NOMO-1 (cell line): ENCODE data around the gene ZNF302.
"Not testable (repeated sequence)": the region's sequence is repeated elsewhere in the genome, so short reads cannot be mapped to it uniquely, and the experiment has no call there.

Source experiments
- DNase-seq, 2 experiments: peaks; one replicate each; lab custom pipeline; 2025; ENCODE audit not compliant: unreplicated experiment in 2 of 2; lab: John Stamatoyannopoulos, UW

Gene ZNF302

DNA sequence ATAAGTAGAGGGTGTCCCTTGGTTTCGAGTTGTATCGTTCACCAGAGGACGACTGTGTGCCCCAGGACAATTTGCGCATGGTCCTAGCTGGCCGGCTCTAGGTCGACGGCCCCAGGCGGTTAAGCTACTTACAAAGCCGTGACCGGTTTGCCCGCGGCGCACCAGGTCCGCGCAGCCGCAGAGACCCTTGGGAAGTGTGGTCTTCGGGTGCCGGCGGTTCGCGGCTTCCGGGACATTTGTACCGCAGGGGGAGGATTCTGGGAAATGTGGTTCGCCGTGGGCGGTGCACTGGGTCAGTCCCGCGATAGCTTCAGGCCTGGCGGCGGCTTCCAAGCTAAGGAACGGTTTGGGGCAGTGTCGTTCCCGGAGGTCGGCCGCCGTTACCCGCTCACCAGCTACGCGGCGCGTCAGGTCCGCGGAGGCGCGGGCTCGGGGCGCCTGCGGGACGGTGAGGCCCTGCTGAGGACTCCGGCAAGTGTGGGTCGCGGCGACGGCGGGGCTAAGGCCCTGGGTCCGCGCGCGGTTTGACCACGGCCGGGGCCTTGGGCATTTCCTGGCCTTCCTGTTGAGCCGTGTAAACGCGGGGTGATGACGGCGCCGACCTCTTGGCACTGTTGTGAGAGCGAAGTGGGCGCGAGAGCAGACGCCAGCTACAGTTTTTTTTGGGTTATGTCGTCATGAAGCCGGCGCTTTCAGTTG lies at the start of gene ZNF302:
Gene ZNF302 (plus strand): TSS at position 293 of the 699 bp plus-strand sequence. CDS start 1,127 bp downstream, outside the sequence.
- DNase-seq: peak; percentile 95

DNA sequence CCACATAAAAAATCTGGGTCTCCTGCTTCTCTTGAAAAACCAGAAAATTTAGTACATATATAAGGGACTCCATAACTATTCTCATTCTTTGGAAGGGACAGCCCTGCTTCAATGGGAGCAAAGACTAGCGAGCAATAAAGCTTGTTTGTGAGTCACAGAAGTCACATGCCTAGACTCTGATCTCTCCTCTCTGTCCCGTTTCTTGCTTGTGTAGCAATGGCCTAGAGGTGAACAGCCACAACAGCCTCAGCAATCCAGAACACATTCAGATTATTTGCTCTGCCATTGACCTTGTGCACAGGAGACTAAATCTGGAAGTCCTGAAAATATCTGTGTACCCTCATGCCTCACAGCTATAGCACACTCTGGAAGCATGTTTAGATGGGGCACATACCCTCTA lies 43.7 kb upstream of the ZNF302 start:
- DNase-seq: no peak

DNA sequence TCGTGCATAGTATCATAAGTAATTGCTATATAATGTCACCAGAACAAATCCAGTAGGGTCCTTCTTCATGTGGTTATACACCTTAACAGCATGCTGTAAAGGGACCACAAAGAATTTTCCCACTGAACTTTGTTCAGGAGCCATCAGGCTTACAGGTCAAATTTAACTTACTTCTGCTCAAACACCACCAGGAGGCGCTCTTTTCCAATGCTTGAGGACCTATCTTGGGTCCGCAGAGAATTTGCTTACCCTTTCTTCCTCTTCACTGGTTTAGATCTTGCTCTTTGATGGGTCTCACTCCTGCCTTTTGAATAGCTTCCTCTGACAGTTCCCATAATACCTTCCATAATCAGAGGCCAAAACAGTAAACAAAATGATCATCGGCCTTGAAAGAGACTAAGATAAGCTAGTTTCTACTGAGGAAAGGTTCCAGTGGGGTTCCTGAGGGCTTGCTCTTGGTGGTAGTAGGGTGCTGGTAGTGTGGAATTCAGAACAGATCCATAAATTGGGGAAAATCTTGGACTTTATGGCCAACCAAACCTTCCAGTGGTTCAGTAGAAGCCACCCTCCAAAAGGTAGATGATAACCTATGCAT lies 37.9 kb upstream of the ZNF302 start:
- peak; percentile 42 to 61 for DNase-seq

DNA sequence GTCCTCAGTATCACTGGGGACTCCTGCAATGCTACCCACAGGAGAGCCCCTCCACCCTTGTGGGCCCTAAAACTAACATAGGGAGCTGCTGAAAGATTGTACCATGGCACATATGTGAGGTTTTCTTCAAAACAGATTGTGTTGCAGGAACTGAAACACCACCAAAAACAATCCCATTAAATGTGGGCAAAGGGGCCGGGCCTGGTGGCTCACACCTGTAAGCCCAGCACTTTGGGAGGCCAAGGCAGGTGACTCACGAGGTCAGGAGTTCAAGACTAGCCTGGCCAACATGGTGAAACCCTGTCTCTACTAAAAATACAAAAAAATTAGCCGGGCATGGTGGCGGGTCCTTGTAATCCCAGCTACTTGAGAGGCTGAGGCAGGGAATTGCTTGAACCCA lies 35.2 kb upstream of the ZNF302 start:
- DNase-seq: no peak

DNA sequence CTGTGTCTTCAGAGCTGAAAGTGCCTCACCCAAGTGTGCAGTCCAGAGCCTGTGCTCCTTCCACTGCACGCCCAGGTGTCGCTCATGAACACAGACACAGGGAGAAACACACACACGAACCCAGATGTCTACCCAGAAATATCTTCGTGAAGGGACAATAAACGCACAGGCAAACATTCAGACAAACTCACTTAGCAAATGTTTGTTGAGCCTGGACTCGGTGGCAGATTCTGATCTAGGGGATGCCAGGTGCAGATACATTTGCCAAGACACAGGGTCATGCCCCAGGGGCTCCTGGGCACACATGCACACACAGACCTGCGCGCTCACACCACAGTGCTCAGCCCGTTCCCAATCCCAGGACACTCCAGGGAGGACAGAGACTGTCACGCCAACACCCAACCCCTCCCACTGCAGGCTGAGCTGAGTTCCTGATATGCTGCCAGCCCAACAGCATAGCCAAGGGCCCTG lies 32.5 kb upstream of the ZNF302 start:
- no peak for DNase-seq

DNA sequence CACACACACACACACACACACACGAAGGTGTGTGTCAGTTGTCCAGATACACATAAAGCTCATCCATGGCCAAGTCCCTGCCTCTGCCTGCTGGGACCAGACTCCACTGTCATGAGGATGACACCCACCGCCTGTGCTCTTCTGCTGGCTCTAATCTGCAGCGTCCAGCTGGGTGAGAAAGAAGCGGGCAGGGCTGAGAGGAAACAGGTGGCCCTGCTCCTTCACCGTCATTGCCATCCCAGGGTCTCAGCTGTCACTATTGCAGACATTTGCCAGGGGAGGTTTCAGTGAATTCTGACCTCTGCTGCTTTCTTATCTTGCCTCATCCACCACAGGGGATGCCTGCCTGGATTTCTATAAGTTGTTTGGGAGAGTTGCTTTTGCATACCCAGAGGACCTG lies 31.9 kb upstream of the ZNF302 start:
- DNase-seq: no peak

DNA sequence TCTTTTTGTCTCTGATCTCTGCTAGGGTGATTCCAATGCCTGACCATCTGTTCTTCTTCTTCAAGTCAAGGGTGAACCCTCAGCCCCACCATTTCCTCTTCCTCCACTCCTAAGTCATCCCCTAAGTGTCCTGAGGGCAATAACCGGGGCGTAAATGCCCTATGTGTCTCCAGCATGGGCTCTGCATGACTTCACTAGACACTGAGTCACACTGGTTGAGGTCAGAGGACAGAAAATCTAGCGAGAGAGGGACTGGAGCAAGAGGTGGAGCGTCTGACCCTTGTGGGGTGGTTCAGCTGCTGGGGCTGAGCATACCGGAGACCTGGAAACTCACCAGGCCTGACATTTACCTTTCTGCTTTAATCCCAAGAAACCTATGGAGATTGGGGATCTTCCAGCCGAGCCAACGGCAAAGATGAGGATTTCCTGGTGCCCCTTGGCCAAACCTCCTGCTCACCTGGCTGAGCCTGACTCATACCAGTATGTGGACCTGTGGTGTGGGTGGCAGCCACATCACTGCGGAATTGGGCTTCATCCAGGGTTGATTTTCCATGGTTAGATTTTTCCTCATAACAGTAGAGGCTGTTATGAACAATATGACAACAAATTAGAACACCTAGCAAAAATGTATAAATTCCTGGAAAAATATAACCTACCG lies 27.5 kb upstream of the ZNF302 start:
- no peak for DNase-seq

DNA sequence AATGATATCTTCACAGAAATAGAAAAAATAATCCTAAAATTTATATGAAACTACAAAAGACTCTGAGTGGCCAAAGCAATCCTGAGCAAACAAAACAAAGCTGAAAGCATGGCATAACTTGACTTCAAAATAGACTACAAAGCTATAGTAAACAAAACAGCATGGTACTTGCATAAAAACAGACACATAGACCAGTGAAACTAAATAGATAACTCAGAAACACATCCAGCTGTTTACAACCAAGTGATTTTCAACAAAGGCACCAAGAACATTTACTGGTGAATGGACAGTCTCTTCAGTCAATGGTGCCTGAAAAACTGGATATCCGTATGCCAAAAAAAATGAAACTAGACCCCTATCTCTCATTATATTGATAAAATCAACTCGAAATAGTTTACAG lies 25.7 kb upstream of the ZNF302 start:
- no peak for DNase-seq

DNA sequence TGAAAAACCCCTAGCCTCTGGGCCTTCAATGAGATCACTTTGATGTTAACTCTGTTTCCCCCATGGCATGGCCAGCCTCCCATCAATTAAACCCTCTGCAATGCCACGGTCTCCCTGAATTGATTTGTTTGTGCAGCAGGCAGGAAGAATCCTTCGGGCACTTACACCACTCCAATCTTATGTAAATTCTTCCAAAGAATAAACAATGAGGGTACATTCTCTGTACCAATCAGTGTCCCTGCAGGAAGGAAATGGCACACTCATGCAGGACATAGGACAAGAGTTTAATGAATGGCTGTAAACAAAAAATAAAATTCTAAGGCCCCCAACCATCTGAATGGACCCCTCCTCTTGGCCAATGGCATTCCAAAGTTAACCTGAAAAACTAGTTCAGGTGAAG lies 22.7 kb upstream of the ZNF302 start:
- DNase-seq: no peak

DNA sequence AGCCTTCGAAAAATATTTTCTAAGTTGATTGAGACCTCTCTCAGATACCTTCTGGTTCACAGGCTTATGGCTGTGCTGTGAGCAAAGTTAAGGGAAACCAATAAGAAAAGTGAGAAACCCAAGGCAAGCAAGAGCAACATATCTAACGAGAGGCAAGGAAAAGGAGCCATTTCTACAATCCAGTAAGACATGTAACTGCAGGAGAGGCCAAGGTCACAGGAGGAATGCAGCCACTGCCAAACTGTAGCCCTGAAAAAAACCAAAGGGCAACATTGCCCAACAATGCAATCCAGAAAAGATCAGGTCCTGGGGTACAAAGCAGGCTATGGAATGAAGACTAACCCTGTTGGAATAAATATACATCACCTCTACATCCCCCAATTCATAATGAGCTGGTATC lies 21.8 kb upstream of the ZNF302 start:
- no peak for DNase-seq

DNA sequence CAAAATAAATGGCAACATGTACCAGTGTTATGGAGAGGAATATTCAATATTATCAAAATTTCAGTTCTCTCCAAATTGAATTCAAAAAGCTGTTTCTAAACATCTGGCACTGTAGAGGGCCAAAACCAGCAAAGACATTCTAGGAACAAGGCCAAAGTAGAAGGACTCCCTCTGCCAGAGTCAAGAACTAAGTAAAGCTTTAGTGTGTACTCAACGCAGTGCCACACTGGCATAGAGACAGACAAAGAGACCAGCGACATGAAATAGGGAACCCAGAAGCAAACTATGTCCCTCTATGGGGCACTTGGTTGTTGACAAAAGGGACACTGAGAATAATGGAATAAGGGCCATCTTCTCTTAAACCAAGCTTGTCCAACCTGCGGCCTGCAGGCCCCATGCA lies 16.1 kb upstream of the ZNF302 start:
- no peak for DNase-seq

DNA sequence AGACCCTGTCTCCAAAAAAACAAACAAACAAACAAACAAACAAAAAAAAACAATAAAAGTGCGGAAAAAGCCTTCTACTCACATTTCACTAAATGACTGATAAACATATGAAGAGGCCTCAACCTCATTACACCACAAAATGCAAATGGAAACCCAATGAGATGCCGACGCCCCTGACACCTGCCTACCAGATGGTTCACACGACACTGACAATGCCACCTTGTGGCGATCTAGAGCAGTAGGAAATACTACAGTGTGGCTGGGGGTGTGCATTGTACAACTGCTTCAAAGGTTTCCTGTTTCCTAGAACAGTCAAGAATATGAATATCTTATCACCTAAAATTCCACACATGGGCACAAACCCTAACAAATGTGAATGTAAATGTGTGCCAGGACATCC lies 14.6 kb upstream of the ZNF302 start:
- no peak for DNase-seq

DNA sequence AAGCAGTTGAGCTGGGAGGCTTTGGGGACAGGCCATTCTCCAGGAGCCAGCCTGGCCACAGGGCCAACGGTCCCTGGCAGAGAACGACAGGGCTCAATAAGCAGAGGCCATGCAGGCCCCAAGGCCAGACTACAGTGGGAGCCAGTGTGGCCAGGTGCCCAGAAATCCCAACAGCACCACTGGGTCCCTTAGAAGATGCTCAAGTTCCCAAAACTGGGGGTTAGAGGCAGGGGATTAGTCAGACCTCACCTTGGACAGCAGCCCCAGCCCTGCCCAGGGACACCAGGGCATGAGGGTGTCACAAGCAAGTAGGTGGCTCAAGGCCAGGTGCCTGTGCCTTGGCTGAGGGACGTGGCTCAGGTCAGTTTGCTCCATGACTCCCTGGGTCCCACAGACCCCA lies 13.3 kb upstream of the ZNF302 start:
- no peak for DNase-seq

DNA sequence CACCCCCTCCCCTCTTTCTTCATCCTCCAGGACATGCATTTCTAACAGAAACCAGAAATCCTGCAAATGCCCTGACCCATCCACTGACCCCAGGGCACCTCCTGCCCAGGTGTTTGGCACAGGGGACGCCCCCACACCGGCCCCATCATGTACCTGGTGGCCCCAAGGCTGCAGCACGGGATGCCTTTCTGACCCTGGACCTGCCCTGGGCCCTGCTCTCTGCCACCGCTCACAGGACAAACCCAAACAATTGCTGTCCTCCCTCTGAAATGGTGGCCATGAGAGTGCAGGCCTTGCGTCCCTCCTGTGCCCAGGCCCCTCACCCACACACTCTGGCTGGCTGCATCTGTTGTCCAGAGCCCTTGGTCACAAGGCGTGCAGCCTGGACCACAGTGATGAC lies 12.6 kb upstream of the ZNF302 start:
- DNase-seq: no peak

DNA sequence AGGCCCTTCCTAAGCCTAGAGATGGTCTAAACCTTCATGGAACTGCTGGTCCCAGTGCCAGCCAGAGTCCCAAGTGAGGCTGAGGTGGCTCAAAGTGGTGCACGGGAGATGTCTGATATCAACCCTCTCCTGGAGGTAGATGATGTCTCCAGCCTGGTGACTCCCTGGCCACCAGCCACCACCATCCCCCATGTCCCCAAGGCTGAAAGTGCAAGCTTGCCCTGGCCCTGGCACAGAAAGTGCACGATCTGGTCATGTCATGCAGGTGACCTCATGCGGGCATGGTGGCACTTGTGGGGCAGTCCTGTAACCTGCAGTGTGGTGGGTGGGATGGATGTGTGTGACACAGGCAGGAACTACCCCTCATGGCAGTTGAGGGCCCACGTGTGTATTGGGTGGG lies 12.2 kb upstream of the ZNF302 start:
- not testable (repeated sequence) for DNase-seq

DNA sequence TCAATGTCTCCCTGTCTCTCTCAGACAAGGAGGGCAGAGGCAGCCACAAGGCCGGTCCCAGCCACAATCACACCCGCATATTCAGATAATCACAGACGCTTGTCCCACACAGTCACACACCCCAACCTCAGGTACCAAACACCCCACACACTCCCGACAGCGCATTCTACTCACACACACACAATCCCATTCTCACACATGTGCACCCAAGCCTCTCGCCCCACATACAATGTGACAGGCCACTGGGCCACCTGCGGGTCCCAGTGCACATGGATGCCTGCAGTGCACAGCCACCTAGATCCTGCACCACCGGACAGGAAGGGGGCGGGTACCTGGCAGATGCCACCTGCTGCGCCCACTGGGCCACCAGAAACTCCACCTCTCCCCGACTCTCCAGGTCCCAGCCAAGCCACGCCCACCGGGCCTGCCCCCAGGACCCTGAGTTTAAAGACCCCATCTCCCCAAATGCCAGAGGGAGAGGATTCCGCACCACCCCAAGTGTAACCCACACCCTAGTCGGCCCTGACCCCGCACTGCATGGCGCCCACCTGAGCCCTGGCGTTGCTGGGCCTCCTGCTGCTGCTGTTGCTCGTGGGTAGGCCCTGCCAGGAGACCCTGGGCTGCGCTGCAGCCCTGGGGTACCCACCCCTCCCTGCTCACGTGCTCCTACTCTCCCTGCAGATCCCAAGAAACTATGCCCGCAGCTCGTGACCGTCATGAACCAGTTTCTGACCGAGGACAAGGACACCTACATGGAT lies 11.1 kb upstream of the ZNF302 start:
- no peak for DNase-seq

DNA sequence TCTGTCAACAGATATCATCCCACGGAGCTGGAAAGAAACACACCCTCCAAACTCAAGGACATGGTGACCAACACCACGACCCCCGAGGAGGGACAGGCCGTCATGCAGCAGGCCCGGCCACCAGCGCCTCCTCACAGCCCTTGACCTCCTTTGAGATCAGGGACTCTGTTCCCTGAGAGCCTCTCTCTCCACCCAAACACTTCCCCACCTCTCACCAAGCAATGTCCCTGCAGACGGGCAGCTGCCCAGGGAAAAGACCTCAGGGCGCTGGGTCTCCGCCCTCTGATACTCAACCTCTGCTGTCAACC lies 10.6 kb upstream of the ZNF302 start:
- DNase-seq: no peak

DNA sequence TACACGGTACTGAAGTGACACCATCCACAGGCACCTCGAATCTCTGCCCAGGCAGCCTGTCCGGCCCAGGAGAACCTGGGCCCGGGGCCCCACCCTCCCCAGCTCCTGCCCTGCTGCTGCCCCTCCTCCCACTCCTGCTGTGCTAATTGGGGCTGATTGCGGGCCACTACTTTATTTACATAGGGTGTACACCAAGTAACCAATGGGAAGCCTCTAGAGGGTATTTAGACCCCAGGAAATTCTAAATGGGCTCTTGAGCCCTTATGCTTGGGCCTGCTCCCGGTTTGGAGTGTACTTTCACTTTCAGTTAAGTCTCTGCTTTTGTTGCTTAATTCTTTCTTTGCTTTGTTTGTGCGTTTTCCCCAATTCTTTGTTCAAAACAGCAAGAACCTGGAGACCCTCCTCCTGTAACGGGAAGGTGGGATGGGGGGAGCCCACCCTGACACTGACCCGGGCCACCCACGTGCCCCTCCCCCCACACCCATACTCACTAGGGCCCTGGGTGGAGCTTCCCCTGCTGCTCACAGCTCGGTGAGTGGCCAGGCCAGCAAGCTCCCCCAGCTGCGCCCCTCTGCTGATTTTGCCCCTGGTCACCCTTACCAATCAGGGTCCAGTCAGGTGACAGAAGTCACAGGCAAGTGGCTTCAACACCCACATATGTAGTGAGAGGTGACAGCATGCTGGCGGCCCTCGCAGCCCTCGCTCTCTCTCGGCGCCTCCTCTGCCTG lies 10.0 kb upstream of the ZNF302 start:
- DNase-seq: no peak

DNA sequence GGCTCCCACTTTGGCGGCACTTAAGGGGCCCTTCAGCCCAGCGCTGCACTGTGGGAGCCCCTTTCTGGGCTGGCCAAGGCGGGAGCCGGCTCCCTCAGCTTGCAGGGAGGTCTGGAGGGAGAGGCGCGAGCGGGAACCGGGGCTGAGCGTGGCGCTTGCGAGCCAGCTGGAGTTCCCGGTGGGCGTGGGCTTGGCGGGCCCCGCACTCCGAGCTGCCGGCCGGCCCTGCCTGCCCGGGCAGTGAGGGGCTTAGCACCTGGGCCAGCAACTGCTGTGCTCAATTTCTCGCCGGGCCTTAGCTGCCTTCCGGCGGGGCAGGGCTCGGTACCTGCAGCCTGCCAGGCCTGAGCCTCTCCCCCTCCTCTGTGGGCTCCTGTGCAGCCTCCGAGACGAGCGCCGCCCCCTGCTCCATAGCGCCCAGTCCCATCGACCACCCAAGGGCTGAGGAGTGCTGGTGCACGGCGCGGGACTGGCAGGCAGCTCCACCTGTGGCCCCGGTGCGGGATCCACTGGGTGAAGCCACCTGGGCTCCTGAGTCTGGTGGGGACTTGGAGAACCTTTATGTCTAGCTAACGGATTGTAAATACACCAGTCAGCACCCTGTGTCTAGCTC lies 9.3 kb upstream of the ZNF302 start:
- DNase-seq: not testable (repeated sequence)

DNA sequence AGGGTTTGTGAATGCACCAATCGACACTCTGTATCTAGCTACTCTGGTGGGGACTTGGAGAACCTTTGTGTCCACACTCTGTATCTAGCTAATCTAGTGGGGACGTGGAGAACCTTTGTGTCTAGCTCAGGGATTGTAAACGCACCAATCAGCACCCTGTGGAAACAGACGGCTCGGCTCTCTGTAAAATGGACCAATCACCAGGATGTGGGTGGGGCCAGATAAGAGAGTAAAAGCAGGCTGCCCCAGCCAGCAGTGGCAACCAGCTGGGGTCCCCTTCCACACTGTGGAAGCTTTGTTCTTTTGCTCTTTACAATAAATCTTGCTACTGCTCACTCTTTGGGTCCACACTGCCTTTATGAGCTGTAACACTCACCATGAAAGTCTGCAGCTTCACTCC lies 8.8 kb upstream of the ZNF302 start:
- DNase-seq: not testable (repeated sequence)
